WTC11 (cell line): ENCODE results near the gene RBMS1.

Experiments
- ATF6 ChIP-seq: sonication (generic); formaldehyde crosslinking; IDR thresholded peaks from 2 replicates; pipeline ENCODE4 v1.8.1; 2023; ENCODE audit warnings: mild to moderate bottlenecking, missing genetic modification reagents
- CTCF ChIP-seq: fragments of 200-600 bp; IDR thresholded peaks from 2 replicates; pipeline ENCODE4 v1.8.0; 2022; ENCODE audit warnings: antibody characterized with exemption
- ESRRA ChIP-seq: sonication (generic); formaldehyde crosslinking; IDR thresholded peaks from 2 replicates; pipeline ENCODE4 v1.8.1; 2022; ENCODE audit warnings: mild to moderate bottlenecking, missing genetic modification reagents, borderline replicate concordance
- ETV6 ChIP-seq: sonication (generic); formaldehyde crosslinking; IDR thresholded peaks from 2 replicates; pipeline ENCODE4 v1.8.1; 2022; ENCODE audit warnings: mild to moderate bottlenecking, missing genetic modification reagents
- FOXJ3 ChIP-seq: sonication (generic); formaldehyde crosslinking; IDR thresholded peaks from 2 replicates; pipeline ENCODE4 v1.9.0; 2021; ENCODE audit warnings: missing genetic modification reagents, mild to moderate bottlenecking, borderline replicate concordance
- JUN ChIP-seq: sonication (generic); formaldehyde crosslinking; IDR thresholded peaks from 2 replicates; pipeline ENCODE4 v1.8.0; 2023; ENCODE audit warnings: mild to moderate bottlenecking, missing genetic modification reagents
- NFE2L1 ChIP-seq: sonication (generic); formaldehyde crosslinking; IDR thresholded peaks from 2 replicates; pipeline ENCODE4 v1.8.1; 2023; ENCODE audit warnings: missing genetic modification reagents
- NR1H2 ChIP-seq: sonication (generic); formaldehyde crosslinking; IDR thresholded peaks from 2 replicates; pipeline ENCODE4 v1.9.0; 2021; ENCODE audit warnings: mild to moderate bottlenecking, moderate library complexity, missing genetic modification reagents
- ZNF121 ChIP-seq: sonication (generic); formaldehyde crosslinking; IDR thresholded peaks from 2 replicates; pipeline ENCODE4 v1.8.0; 2023; ENCODE audit warnings: missing genetic modification reagents

- TF ChIP-seq CTCF = no peak
- no peak for TF ChIP-seq NFE2L1 (CRISPR knock-in tag)
- no peak for TF ChIP-seq ESRRA
- no peak for TF ChIP-seq ETV6 (CRISPR knock-in tag)
- no peak for TF ChIP-seq ATF6
- TF ChIP-seq JUN (CRISPR knock-in tag) = no peak
- no peak for TF ChIP-seq NR1H2 (CRISPR knock-in tag)
- no peak for TF ChIP-seq FOXJ3 (CRISPR knock-in tag)
- TF ChIP-seq ZNF121 (CRISPR knock-in tag) = no peak
Measured at GRCh38 chr2:160246356-160246755, 247.3 kb downstream of the RBMS1 start.
